ENCODE data around the gene SCN2A.
"Not testable (repeated sequence)": the region's sequence is repeated elsewhere in the genome, so short reads cannot be mapped to it uniquely, and the experiment has no call there.

The SCN2A gene

DNA sequence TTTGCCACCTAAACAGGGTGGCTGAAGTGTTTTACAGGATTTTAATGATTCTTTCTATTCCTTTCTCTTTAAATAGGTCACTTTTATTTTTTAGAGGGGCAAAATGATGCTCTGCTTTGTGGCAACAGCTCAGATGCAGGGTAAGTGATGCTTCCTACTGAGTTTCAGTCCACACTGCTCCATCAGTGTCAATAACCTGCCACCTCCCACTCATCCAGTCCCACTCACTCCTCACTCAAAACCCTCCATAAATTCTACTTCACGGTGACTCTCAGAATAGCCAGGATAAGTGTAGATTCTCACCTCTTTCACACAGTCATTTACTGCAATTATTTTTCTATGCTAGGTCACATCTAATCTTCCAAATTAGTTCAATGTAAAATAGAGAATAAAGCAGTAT lies 72.7 kb downstream of the SCN2A start:
- Mint-ChIP-seq H3K27me3 (peaks cover 0 to 5% of the 10 kb centered on the region in 2 donors), H3K36me3 (ENCODE audit: insufficient read depth) (no peaks in the 10 kb centered on the region), H3K27ac (no peak overlapping the region), H3K4me3 (no peak overlapping the region), H3K9me3 (no peaks in the 10 kb centered on the region), H3K4me1 (ENCODE audit: low read depth in 2 of 2) (no peaks in the 10 kb centered on the region)
- ATAC-seq (replicated peaks) (no peak), DNase-seq (no peak)

DNA sequence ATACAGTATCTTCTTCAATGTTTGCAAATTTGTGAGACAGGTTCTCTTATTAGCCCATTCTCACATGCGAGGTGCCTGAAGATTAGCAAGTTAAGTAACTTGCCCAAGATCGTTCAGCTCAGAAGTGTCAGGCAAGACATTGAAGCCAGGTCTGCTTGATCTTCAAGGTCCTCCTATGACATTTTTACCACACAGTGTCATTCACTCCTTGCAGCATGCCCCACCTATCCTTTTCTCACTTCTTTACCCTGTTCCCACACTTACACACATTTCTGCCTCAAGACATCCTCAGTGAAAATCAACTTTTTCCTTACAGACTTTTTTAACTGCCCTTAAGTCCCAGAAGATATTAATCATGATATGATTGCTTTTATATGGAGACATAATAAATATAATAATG lies 73.8 kb downstream of the SCN2A start:
- H3K36me3 Mint-ChIP-seq (ENCODE audit: insufficient read depth): no peaks in the 10 kb centered on the region
- no peak overlapping the region for H3K4me3 Mint-ChIP-seq
- no peak overlapping the region for H3K27ac Mint-ChIP-seq
- H3K9me3 Mint-ChIP-seq: no peaks in the 10 kb centered on the region
- ATAC-seq (replicated peaks) (no peak), DNase-seq (no peak)
- no peaks in the 10 kb centered on the region for H3K4me1 Mint-ChIP-seq (ENCODE audit: low read depth in 2 of 2)
- H3K27me3 Mint-ChIP-seq: peaks cover 0 to 5% of the 10 kb centered on the region in 2 donors

DNA sequence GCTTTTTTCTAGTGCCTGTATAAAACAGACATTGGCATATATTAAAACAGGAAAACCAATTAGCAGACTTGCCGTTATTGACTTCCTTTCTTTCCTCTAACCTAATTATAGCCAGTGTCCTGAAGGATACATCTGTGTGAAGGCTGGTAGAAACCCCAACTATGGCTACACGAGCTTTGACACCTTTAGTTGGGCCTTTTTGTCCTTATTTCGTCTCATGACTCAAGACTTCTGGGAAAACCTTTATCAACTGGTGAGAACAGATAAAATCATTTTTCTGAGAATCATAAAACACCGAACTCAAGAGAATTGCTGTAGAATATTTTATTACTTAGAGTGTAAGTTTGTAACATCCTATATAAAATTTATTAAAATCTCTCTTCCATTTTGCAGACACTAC lies 74.3 kb downstream of the SCN2A start:
- no peak overlapping the region for H3K27ac Mint-ChIP-seq
- DNase-seq (no peak), ATAC-seq (replicated peaks) (no peak)
- H3K4me3 Mint-ChIP-seq: no peak overlapping the region
- no peaks in the 10 kb centered on the region for H3K36me3 Mint-ChIP-seq (ENCODE audit: insufficient read depth)
- H3K27me3 Mint-ChIP-seq: peaks cover 0 to 5% of the 10 kb centered on the region in 2 donors
- no peaks in the 10 kb centered on the region for H3K4me1 Mint-ChIP-seq (ENCODE audit: low read depth in 2 of 2)
- H3K9me3 Mint-ChIP-seq: no peaks in the 10 kb centered on the region

DNA sequence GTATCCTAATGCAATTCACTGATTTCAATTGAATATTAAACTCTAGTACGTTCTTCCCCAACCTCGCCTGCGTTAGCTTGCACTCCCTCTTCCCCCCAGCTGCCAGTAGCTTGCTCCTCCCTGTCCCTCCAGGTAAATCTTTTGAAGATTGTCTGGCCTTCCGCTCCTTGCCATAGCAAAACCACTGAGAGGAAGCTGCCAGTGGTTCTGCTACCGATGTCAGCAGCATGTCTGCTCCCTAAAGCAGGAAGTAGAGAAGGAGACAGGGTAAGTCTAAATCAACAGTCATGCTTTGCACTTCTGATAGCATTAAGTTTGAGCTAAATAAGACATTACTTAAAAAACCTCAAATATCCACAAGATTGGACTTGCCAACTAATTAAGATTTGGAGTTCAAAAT lies 89.1 kb downstream of the SCN2A start:
- Mint-ChIP-seq H3K36me3 (ENCODE audit: insufficient read depth) (no peaks in the 10 kb centered on the region), H3K4me3 (no peak overlapping the region), H3K9me3 (no peaks in the 10 kb centered on the region), H3K27me3 (peaks cover 0 to 8% of the 10 kb centered on the region in 2 donors), H3K4me1 (ENCODE audit: low read depth in 2 of 2) (peaks cover 8 to 9% of the 10 kb centered on the region in 2 donors), H3K27ac (peak overlapping the region in 1 of 2 donors; percentile 19)
- DNase-seq (no peak), ATAC-seq (replicated peaks) (peak; percentile 41)

DNA sequence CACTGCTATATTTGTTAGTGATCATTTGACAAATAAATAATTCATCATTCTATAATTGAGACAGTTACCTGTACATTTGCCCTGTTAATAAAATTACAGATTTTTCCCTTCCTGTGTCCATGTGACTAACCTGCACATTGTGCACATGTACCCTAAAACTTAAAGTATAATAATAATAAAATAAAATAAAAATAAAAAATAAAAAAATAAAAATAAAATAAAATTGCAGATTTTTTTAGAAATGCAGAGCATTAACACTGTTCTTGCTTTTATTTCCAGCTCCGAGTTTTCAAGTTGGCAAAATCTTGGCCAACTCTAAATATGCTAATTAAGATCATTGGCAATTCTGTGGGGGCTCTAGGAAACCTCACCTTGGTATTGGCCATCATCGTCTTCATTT lies 105.1 kb downstream of the SCN2A start:
- H3K9me3 Mint-ChIP-seq; H3K4me3 Mint-ChIP-seq; ATAC-seq (replicated peaks); H3K4me1 Mint-ChIP-seq (ENCODE audit: low read depth in 2 of 2); DNase-seq; H3K36me3 Mint-ChIP-seq (ENCODE audit: insufficient read depth); H3K27ac Mint-ChIP-seq: not testable (repeated sequence)
- peaks cover 10 to 11% of the 10 kb centered on the region in 2 donors for H3K27me3 Mint-ChIP-seq

DNA sequence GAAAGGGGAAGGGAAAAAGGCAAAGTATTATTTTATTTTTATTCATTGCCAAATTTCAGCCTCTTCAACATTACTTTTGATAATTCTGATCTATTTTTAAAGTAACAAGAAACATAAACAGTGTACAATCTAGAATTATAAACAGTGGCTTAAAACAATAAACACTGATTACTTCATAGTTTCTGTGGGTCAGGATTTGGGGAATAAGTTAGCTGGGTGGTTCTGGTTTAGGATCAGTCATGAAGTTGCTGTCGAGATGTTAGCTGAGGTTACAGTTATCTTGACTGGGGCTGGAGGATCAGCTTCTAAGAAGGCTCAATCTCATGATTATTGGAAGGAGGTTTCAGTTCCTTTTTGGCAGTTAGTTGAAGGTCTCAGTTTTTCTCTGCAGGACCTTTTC lies 109.2 kb downstream of the SCN2A start:
- no peak for DNase-seq
- Mint-ChIP-seq H3K36me3 (ENCODE audit: insufficient read depth) (no peaks in the 10 kb centered on the region), H3K4me3 (no peak overlapping the region), H3K27ac (no peak overlapping the region), H3K27me3 (peaks cover 10 to 11% of the 10 kb centered on the region in 2 donors), H3K9me3 (no peaks in the 10 kb centered on the region), H3K4me1 (ENCODE audit: low read depth in 2 of 2) (peaks cover 0 to 1% of the 10 kb centered on the region in 2 donors)
- ATAC-seq (replicated peaks): no peak

DNA sequence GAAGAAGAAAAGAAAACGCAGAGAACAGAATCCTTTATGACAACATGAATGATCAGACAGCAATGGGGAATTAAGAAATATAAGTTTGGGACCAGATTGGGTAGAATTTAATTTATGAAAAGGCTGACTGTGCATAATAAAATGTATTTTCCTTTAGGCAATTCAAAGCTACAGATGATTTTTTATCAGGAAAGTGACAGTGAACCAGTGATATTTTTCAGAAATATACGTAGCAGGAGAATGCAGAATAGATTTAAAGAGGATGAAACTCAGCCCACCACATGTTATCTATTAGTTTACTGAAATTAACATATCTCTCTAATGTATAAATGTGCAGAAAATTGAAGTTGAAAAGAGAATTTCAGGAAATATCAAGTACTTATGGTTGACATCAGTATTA lies 110.0 kb downstream of the SCN2A start:
- no peak overlapping the region for H3K4me3 Mint-ChIP-seq
- peaks cover 10 to 11% of the 10 kb centered on the region in 2 donors for H3K27me3 Mint-ChIP-seq
- H3K4me1 Mint-ChIP-seq (ENCODE audit: low read depth in 2 of 2): peaks cover 0 to 1% of the 10 kb centered on the region in 2 donors
- DNase-seq (no peak), ATAC-seq (replicated peaks) (no peak)
- no peaks in the 10 kb centered on the region for H3K9me3 Mint-ChIP-seq
- no peaks in the 10 kb centered on the region for H3K36me3 Mint-ChIP-seq (ENCODE audit: insufficient read depth)
- H3K27ac Mint-ChIP-seq: no peak overlapping the region

DNA sequence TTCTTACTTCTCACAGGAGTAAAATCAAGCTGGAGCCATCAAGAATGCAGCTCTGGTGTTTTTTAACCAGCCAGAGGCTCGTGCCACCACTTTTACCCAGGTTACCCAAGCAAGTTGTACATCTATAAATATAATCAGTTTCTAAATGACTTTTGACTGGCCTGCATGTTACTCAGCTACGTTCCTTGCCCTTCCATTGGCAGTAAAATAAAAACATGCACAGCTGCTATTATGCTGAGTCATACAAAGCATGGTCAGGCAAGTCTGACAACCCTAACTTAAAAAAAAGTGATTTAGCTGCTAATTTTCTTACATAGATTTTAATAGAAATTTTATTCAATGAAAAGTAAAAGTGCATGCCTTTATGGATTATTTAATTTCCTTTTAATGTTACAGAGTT lies 118.5 kb downstream of the SCN2A start:
- H3K27me3 Mint-ChIP-seq: no peaks in the 10 kb centered on the region
- no peak for DNase-seq
- H3K4me1 Mint-ChIP-seq (ENCODE audit: low read depth in 2 of 2): no peaks in the 10 kb centered on the region
- no peaks in the 10 kb centered on the region for H3K36me3 Mint-ChIP-seq (ENCODE audit: insufficient read depth)
- H3K27ac Mint-ChIP-seq: no peak overlapping the region
- ATAC-seq (replicated peaks): no peak
- H3K9me3 Mint-ChIP-seq: no peaks in the 10 kb centered on the region
- H3K4me3 Mint-ChIP-seq: no peak overlapping the region

DNA sequence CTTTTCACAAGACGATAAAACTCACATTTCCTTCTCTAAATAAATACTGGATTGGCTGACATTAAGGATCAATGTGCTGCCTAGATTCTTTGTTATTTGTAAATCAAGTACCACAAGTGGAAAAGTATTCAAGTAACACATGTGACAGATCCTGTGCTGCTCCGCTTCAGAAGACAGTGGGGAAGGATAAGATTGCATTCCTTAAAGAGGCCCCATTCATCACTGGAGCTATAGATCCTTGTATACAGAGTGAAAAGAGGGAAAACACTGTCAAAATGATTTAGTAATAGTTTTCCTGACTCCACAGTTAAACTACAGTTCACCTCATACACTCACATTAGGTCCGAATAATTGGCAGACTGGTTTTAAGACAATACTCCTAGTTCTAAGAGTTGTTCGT lies 122.3 kb downstream of the SCN2A start:
- ATAC-seq (replicated peaks): no peak
- H3K36me3 Mint-ChIP-seq (ENCODE audit: insufficient read depth): peaks cover 3% of the 10 kb centered on the region
- no peaks in the 10 kb centered on the region for H3K4me1 Mint-ChIP-seq (ENCODE audit: low read depth in 2 of 2)
- no peaks in the 10 kb centered on the region for H3K27me3 Mint-ChIP-seq
- H3K9me3 Mint-ChIP-seq: no peaks in the 10 kb centered on the region
- H3K27ac Mint-ChIP-seq: no peak overlapping the region
- H3K4me3 Mint-ChIP-seq: no peak overlapping the region
- DNase-seq: no peak

DNA sequence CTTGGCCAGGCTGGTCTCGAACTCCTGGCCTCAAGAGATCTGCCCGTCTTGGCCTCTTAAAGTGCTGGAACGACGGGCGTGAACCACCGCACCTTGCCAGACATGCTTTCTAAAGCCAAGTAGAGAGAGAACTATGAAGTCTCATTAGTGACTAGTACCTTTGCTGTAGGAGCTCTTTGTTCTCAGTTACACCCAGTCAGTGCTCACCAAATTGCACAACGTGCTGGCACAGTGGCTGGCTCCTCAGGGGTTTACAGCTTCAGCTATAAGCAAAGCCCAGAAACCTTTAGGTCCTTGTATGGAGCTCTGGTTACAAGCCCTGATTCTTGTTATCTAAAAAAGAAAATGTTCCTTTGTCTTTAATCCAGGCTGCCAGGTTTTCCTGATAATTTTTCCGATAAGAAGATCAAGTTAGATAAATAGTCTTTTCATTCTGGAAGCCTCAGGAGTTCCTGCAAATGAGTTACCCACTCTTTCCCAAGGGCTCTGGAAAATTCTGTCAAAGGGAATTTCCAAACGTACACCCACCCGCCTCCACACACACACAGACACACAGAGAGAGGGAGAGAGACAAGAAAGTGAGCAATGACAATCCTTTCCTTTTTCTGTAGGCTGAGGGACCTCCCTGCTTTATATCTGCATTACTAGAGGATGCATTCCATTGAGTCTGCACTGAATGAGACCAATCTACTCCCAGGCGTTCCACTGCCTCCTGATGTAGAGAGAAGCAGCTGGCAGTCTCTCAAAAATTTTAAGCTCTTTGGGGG lies 130.1 kb downstream of the SCN2A start:
- H3K4me3 Mint-ChIP-seq: no peak overlapping the region
- H3K4me1 Mint-ChIP-seq (ENCODE audit: low read depth in 2 of 2): no peaks in the 10 kb centered on the region
- H3K36me3 Mint-ChIP-seq (ENCODE audit: insufficient read depth): no peaks in the 10 kb centered on the region
- no peak for ATAC-seq (replicated peaks)
- no peaks in the 10 kb centered on the region for H3K9me3 Mint-ChIP-seq
- no peaks in the 10 kb centered on the region for H3K27me3 Mint-ChIP-seq
- no peak overlapping the region for H3K27ac Mint-ChIP-seq
- DNase-seq: no peak

DNA sequence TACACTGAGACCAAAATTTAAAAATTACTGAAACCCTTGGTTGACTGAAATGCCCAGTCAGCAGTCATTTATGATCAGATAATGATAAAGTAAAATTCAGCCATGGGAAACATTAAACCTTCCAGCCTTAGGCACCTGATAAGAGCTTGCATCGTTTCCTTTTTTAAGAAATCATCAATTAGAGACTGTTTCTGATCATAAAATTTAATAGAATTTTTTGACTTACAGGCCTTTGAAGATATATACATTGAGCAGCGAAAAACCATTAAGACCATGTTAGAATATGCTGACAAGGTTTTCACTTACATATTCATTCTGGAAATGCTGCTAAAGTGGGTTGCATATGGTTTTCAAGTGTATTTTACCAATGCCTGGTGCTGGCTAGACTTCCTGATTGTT lies 130.7 kb downstream of the SCN2A start:
- Mint-ChIP-seq H3K4me3 (no peak overlapping the region), H3K9me3 (no peaks in the 10 kb centered on the region), H3K27ac (no peak overlapping the region), H3K36me3 (ENCODE audit: insufficient read depth) (no peaks in the 10 kb centered on the region), H3K27me3 (no peaks in the 10 kb centered on the region), H3K4me1 (ENCODE audit: low read depth in 2 of 2) (no peaks in the 10 kb centered on the region)
- ATAC-seq (replicated peaks) (no peak), DNase-seq (no peak)

DNA sequence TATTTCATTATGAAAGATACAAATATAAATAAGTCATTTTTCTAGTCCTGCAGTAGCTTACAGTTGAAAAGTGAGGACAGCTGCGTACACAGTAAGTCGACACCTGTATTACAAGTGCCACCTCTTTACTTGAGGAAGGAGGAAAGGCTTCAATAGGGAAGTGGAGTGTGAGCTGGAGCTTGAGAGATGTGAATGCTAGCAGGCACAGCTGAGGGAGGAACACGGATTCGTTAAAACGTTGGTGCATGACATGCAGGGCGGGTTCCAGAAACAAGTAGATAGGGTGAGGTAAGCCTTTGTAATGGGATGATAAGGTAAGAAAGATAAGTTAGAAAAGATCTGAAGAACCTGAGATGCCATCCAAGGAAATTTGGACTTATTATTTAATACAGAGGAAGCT lies 132.1 kb downstream of the SCN2A start:
- Mint-ChIP-seq H3K36me3 (ENCODE audit: insufficient read depth) (no peaks in the 10 kb centered on the region), H3K9me3 (no peaks in the 10 kb centered on the region), H3K4me3 (no peak overlapping the region), H3K27me3 (no peaks in the 10 kb centered on the region), H3K27ac (no peak overlapping the region), H3K4me1 (ENCODE audit: low read depth in 2 of 2) (no peaks in the 10 kb centered on the region)
- ATAC-seq (replicated peaks) (no peak), DNase-seq (no peak)

DNA sequence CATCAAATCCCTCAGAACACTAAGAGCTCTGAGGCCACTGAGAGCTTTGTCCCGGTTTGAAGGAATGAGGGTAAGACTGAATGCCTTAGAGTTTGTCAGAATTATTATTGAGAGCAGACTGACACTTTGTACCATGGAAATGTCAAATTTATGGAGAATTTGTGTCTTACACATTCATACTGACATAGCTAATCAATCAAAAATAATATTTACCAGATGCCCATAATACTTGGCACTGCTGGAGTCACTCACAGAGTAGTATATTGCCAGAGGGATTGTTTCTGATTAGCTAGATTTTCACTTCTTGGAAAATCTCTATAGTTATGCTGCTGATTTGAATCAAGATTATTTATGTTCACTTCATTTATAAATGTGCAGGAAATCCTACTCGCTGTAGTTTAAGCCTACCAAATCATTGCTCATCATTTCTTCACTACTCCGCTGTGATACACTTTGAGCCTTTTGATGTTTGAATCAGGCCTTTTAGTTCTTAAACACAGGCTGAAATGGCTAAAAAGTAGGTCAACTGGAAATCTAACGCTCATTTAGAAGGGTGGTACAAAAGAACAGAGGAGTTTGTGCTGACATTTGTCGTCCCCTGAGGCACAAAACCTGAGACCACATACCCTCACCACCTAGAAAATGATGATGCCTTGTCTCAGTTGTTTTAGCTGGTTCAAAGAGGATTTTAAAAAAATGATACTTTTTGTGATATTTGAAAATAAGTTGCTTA lies 134.2 kb downstream of the SCN2A start:
- DNase-seq (no peak), ATAC-seq (replicated peaks) (no peak)
- no peaks in the 10 kb centered on the region for H3K36me3 Mint-ChIP-seq (ENCODE audit: insufficient read depth)
- peaks cover 0 to 1% of the 10 kb centered on the region in 2 donors for H3K27me3 Mint-ChIP-seq
- no peaks in the 10 kb centered on the region for H3K4me1 Mint-ChIP-seq (ENCODE audit: low read depth in 2 of 2)
- H3K9me3 Mint-ChIP-seq: no peaks in the 10 kb centered on the region
- no peak overlapping the region for H3K27ac Mint-ChIP-seq
- no peak overlapping the region for H3K4me3 Mint-ChIP-seq

DNA sequence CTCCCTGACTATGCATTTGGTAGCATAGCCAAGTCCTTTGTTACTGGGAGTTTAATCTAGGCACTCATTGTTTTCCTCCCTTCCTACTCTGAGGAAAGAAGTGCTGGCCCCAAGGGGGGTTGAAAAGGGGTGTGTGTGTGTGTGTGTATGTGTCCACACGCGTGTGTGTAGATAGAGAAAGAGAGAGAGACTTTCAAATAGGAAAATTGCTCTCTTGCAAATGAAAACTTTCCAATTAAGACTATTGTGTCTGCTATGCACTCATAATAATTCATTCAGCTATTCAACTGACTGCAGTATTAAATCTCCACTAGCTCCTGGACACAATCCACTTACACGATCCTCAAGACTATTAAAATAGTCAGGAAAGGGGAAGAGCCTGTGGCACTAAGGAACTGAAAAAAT lies 137.4 kb downstream of the SCN2A start:
- DNase-seq: no peak
- H3K27me3 Mint-ChIP-seq: peaks cover 0 to 5% of the 10 kb centered on the region in 2 donors
- no peaks in the 10 kb centered on the region for H3K9me3 Mint-ChIP-seq
- no peak overlapping the region for H3K27ac Mint-ChIP-seq
- H3K4me1 Mint-ChIP-seq (ENCODE audit: low read depth in 2 of 2): no peaks in the 10 kb centered on the region
- ATAC-seq (replicated peaks): no peak
- no peaks in the 10 kb centered on the region for H3K36me3 Mint-ChIP-seq (ENCODE audit: insufficient read depth)
- H3K4me3 Mint-ChIP-seq: no peak overlapping the region
